ENCODE data around the gene UBE3C. TPM values are rescaled to one million over a fixed set of nuclear protein-coding genes. Genes with fewer than 3 reads are reported as not detected.

UBE3C gene
- total RNA-seq, 4 donors from 2014 or later: 70.9 to 107 (median 100) TPM

- H3K9me3 ChIP-seq: no peaks in the 10 kb centered on the region
- H3K36me3 ChIP-seq: peaks cover 0 to 17% of the 10 kb centered on the region in 2 donors
- WGBS, 2 donors (ENCODE audit: low coverage in 1 of 2): 21 to 27% methylated on average over 5 to 19 of the region's 19 CpGs
- H3K4me3 ChIP-seq: peak overlapping the region; percentile 78 to 85
- ATAC-seq: no peak
- TF ChIP-seq EP300 (IDR thresholded peaks at IDR 0.05): no peak
- TF ChIP-seq POLR2AphosphoS5 (IDR thresholded peaks at IDR 0.05): no peak
- TF ChIP-seq CTCF (IDR thresholded peaks at IDR 0.05): no peak
- TF ChIP-seq POLR2A (IDR thresholded peaks at IDR 0.05): no peak
- H3K27me3 ChIP-seq: no peaks in the 10 kb centered on the region
- H3K4me1 ChIP-seq: peaks cover 10 to 57% (median 17%) of the 10 kb centered on the region in 3 donors
- H3K27ac ChIP-seq: peak overlapping the region; percentile 54 to 98 (median 92)
Observed at GRCh38 chr7:157139810-157140510, 1.2 kb downstream of the UBE3C start.

- Histone ChIP-seq H3K4me3 (peak overlapping the region in 1 of 2 donors; percentile 85), H3K27ac (peak overlapping the region in 1 of 4 donors; percentile 98), H3K4me1 (peaks cover 10 to 57% (median 17%) of the 10 kb centered on the region in 3 donors), H3K27me3 (no peaks in the 10 kb centered on the region), H3K36me3 (peaks cover 0 to 17% of the 10 kb centered on the region in 2 donors), H3K9me3 (no peaks in the 10 kb centered on the region)
- ATAC-seq: no peak
- TF ChIP-seq EP300 (IDR thresholded peaks at IDR 0.05) (no peak), POLR2A (IDR thresholded peaks at IDR 0.05) (no peak), CTCF (IDR thresholded peaks at IDR 0.05) (no peak), POLR2AphosphoS5 (IDR thresholded peaks at IDR 0.05) (no peak)
- WGBS, 2 donors (ENCODE audit: low coverage in 1 of 2): 60 to 65% methylated on average over 2 to 10 of the region's 10 CpGs
Observed at GRCh38 chr7:157140511-157140905, 1.8 kb downstream of the UBE3C start.

GRCh38 chr7:157141525-157142060 lies 2.9 kb downstream of the UBE3C start:
- Histone ChIP-seq H3K27me3 (no peaks in the 10 kb centered on the region), H3K36me3 (peaks cover 0 to 17% of the 10 kb centered on the region in 2 donors), H3K9me3 (no peaks in the 10 kb centered on the region), H3K27ac (no peak overlapping the region), H3K4me3 (no peak overlapping the region), H3K4me1 (peaks cover 10 to 57% (median 17%) of the 10 kb centered on the region in 3 donors)
- ATAC-seq: no peak
- 93 to 100% methylated on average over 3 to 14 of the region's 16 CpGs for WGBS, 2 donors (ENCODE audit: low coverage in 1 of 2)
- TF ChIP-seq POLR2AphosphoS5 (IDR thresholded peaks at IDR 0.05) (no peak), EP300 (IDR thresholded peaks at IDR 0.05) (no peak), CTCF (IDR thresholded peaks at IDR 0.05) (no peak), POLR2A (IDR thresholded peaks at IDR 0.05) (no peak)

GRCh38 chr7:157143788-157144187 lies 5.1 kb downstream of the UBE3C start:
- Histone ChIP-seq H3K27ac (no peak overlapping the region), H3K27me3 (no peaks in the 10 kb centered on the region), H3K4me3 (no peak overlapping the region), H3K9me3 (no peaks in the 10 kb centered on the region), H3K36me3 (peaks cover 0 to 20% of the 10 kb centered on the region in 2 donors), H3K4me1 (peaks cover 10 to 55% (median 17%) of the 10 kb centered on the region in 3 donors)
- no peak for ATAC-seq
- TF ChIP-seq CTCF (IDR thresholded peaks at IDR 0.05) (no peak), EP300 (IDR thresholded peaks at IDR 0.05) (no peak), POLR2AphosphoS5 (IDR thresholded peaks at IDR 0.05) (no peak), POLR2A (IDR thresholded peaks at IDR 0.05) (no peak)
- WGBS, 2 donors (ENCODE audit: low coverage in 1 of 2): 57 to 84% methylated on average over 1 to 8 of the region's 8 CpGs

GRCh38 chr7:157149317-157149716 lies 10.6 kb downstream of the UBE3C start:
- no peak overlapping the region for H3K4me3 ChIP-seq
- peaks cover 0 to 3% of the 10 kb centered on the region in 2 donors for H3K36me3 ChIP-seq
- peaks cover 0 to 51% (median 0%) of the 10 kb centered on the region in 3 donors for H3K4me1 ChIP-seq
- H3K27me3 ChIP-seq: no peaks in the 10 kb centered on the region
- H3K9me3 ChIP-seq: no peaks in the 10 kb centered on the region
- no peak overlapping the region for H3K27ac ChIP-seq
- ATAC-seq: no peak
- TF ChIP-seq POLR2A (IDR thresholded peaks at IDR 0.05): no peak
- no peak for TF ChIP-seq POLR2AphosphoS5 (IDR thresholded peaks at IDR 0.05)
- WGBS, 2 donors (ENCODE audit: low coverage in 1 of 2): 49 to 100% methylated on average over 1 to 4 of the region's 4 CpGs

Measured in gastroesophageal sphincter (tissue), 4 donors.